Measurements from ENCODE around the gene GDF10. TPM values are rescaled to one million over a fixed set of nuclear protein-coding genes. Genes with fewer than 3 reads are reported as not detected.

Gene GDF10
- total RNA-seq, 4 donors from 2014 or later: 0.29 to 12.6 (median 0.57) TPM

DNA sequence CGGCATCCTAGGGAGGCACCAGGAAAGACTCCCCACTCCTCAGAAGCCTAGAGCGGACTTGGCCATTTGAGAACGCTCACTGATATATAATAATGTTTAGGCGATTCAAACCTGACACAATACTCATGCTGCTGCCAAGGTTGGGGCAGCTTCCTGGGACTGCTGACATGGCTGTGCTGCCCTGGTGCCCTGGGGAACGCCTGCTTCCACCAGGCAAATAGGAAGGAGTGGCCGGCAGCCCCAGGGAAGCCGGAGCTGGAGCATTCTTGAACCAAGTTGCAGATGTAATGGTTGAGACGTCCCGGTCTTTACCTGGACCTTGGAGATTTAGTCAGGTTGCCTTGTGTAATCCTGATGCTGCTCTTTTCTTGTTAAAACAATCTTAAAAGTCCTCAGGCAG lies 8.8 kb downstream of the GDF10 start:
- no peaks in the 10 kb centered on the region for H3K9me3 ChIP-seq
- TF ChIP-seq, protein P1, sequence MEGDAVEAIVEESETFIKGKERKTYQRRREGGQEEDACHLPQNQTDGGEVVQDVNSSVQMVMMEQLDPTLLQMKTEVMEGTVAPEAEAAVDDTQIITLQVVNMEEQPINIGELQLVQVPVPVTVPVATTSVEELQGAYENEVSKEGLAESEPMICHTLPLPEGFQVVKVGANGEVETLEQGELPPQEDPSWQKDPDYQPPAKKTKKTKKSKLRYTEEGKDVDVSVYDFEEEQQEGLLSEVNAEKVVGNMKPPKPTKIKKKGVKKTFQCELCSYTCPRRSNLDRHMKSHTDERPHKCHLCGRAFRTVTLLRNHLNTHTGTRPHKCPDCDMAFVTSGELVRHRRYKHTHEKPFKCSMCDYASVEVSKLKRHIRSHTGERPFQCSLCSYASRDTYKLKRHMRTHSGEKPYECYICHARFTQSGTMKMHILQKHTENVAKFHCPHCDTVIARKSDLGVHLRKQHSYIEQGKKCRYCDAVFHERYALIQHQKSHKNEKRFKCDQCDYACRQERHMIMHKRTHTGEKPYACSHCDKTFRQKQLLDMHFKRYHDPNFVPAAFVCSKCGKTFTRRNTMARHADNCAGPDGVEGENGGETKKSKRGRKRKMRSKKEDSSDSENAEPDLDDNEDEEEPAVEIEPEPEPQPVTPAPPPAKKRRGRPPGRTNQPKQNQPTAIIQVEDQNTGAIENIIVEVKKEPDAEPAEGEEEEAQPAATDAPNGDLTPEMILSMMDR (IDR thresholded peaks at IDR 0.05): no peak
- no peak for TF ChIP-seq POLR2A (IDR thresholded peaks at IDR 0.05)
- DNase-seq: no peak
- H3K27ac ChIP-seq: no peak overlapping the region
- intact Hi-C loops (cut with DNase I): no loop called here
- no peak overlapping the region for H3K4me3 ChIP-seq
- H3K27me3 ChIP-seq: peaks cover 0 to 38% (median 0%) of the 10 kb centered on the region in 4 donors
- peaks cover 10 to 16% (median 11%) of the 10 kb centered on the region in 3 donors for H3K4me1 ChIP-seq
- 81 to 88% methylated on average over 4 to 6 of the region's 9 CpGs for WGBS, 2 donors
- no peaks in the 10 kb centered on the region for H3K36me3 ChIP-seq

DNA sequence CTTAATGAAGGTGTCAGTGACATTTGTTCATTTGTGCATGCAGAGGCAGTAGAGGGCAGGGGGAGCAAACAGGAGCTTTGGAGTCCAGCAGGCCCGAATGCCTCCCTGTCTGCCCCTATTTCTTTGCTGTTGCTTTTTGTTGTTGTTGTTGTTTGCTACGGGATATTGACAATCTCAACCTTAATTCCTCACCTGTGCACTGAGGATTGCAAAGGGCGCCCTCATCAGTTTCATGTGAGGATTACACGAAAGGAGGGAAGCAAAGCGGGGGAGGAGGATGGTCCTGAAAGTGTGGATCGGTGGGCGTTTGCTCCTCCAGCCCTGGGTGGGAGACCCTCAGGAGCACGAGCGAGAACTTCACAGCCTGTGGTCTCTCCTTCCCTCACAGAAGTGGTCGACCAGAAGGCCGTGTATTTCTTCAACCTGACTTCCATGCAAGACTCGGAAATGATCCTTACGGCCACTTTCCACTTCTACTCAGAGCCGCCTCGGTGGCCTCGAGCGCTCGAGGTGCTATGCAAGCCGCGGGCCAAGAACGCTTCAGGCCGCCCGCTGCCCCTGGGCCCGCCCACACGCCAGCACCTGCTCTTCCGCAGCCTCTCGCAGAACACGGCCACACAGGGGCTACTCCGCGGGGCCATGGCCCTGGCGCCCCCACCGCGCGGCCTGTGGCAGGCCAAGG lies 9.6 kb downstream of the GDF10 start:
- Histone ChIP-seq H3K27me3 (peaks cover 0 to 38% (median 0%) of the 10 kb centered on the region in 4 donors), H3K4me1 (peaks cover 10 to 16% (median 11%) of the 10 kb centered on the region in 3 donors), H3K9me3 (no peaks in the 10 kb centered on the region), H3K4me3 (no peak overlapping the region), H3K36me3 (no peaks in the 10 kb centered on the region), H3K27ac (no peak overlapping the region)
- no peak for DNase-seq
- TF ChIP-seq, protein P1 (IDR thresholded peaks at IDR 0.05): peak in 1 of 6 experiments; percentile 29
- TF ChIP-seq POLR2A (IDR thresholded peaks at IDR 0.05): no peak
- intact Hi-C loops (cut with DNase I): loop anchor here (5.0 kb wide), 1 partner anchor 262 kb away; no protein-coding TSS in a partner anchor
- 66 to 85% methylated on average over 11 to 19 of the region's 34 CpGs for WGBS, 2 donors

DNA sequence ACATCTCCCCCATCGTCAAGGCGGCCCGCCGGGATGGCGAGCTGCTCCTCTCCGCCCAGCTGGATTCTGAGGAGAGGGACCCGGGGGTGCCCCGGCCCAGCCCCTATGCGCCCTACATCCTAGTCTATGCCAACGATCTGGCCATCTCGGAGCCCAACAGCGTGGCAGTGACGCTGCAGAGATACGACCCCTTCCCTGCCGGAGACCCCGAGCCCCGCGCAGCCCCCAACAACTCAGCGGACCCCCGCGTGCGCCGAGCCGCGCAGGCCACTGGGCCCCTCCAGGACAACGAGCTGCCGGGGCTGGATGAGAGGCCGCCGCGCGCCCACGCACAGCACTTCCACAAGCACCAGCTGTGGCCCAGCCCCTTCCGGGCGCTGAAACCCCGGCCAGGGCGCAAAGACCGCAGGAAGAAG lies 10.1 kb downstream of the GDF10 start:
- Histone ChIP-seq H3K27me3 (peaks cover 0 to 33% (median 0%) of the 10 kb centered on the region in 4 donors), H3K9me3 (no peaks in the 10 kb centered on the region), H3K27ac (no peak overlapping the region), H3K4me1 (peaks cover 10 to 16% (median 11%) of the 10 kb centered on the region in 3 donors), H3K36me3 (no peaks in the 10 kb centered on the region), H3K4me3 (no peak overlapping the region)
- intact Hi-C loops (cut with DNase I): loop anchor here (5.0 kb wide), 1 partner anchor 263 kb away; no protein-coding TSS in a partner anchor
- no peak for DNase-seq
- TF ChIP-seq POLR2A (IDR thresholded peaks at IDR 0.05): no peak
- TF ChIP-seq, protein P1 (IDR thresholded peaks at IDR 0.05): no peak
- 90% methylated on average over 2 of the region's 37 CpGs; no CpG with 5 or more reads in 1 of the 2 donors for WGBS, 2 donors

DNA sequence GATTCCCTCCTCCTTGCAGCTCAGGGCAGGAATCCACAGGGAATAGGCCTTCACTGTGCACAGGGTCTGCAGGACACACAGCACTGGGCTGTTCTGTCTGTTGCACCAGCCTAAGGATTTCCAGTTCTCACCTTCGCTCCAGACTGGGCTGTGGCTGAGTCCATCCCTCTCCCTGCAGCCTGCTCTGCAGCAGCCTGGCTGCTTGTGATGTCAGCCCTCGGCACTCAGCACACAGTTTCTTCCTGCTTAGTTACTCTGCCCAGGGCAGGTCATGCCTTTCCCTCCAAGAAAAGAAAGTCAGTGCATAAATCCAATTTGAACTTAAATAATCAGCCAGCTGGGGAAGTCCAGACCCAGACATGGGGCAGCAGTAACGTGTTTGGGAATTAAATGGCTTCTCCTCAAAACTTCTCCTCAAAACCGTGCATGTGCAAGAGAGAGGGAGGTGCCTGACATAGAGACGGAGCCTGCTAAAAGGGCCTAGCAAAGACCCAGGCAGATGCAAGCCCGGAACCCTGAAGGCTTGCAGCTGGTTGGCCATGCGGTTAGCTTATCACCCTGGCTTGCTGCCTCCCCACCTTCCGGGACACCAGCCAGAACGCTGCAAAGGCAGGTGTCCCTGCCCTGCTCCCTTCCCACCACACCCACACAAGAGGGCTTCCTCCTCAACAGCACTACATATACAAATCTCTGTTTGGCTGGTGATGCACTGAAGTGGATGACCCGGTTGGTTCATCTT lies 11.4 kb downstream of the GDF10 start:
- H3K27me3 ChIP-seq: peaks cover 0 to 21% (median 0%) of the 10 kb centered on the region in 4 donors
- intact Hi-C loops (cut with DNase I): loop anchor here (5.0 kb wide), 1 partner anchor 264 kb away; no protein-coding TSS in a partner anchor
- 12 to 31% methylated on average over 8 to 9 of the region's 10 CpGs for WGBS, 2 donors
- H3K36me3 ChIP-seq: no peaks in the 10 kb centered on the region
- H3K27ac ChIP-seq: peak overlapping the region in 1 of 4 donors; percentile 6
- TF ChIP-seq POLR2A (IDR thresholded peaks at IDR 0.05): no peak
- TF ChIP-seq, protein P1 (IDR thresholded peaks at IDR 0.05): no peak
- H3K9me3 ChIP-seq: no peaks in the 10 kb centered on the region
- no peak for DNase-seq
- H3K4me1 ChIP-seq: peaks cover 10 to 16% (median 11%) of the 10 kb centered on the region in 3 donors
- H3K4me3 ChIP-seq: no peak overlapping the region

Data from esophagus squamous epithelium (tissue), 5 donors.